GM21381 (cell line): Measurements from ENCODE around the gene RGL2.
"Not testable (repeated sequence)": the region's sequence is repeated elsewhere in the genome, so short reads cannot be mapped to it uniquely, and the experiment has no call there.

ENCODE experiments used
- ATAC-seq: cut with Tn5 transposase; IDR thresholded peaks from one replicate; pipeline ENCODE4 v1.9.1; 2021; ENCODE audit warnings: mild to moderate bottlenecking, moderate library complexity; ENCODE audit not compliant: unreplicated experiment

Gene RGL2

DNA sequence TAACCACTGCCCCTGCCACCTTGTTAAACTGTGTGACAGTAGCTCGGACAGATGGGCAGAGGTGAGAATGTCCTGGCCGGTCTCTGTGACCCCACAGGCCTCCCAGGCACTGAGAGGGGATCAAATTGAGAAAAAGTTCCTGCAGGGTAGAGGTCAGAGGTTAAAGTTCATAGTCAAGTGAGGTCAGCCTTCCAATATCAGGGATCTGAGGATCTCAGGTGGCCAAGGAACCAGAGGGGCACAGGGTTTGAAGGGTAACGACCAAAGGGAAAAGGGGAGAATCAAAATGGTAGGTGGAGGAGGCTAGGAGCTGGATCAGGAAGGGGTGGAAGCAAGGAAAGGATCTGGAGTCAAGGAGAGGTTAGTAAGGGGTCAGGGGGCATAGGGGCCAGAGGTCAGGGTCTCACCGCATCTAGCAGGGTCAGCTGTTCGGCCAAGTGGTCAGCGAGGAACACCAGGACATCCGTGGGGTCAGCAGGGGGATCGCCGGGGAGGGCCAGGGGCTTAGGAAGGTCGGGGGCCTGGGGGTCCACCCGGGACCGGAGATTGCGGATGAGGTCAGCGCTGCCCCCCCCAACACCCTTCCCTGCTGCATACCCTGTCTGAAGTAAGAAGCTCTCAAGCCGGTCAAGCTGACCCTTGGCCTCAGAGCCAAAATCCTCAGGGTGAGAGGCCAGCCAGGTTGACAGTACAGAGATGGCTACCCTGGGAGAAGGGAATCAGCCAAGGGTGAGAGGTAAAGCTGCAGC lies 2.9 kb downstream of the RGL2 start:
- no peak for ATAC-seq

- no peak for ATAC-seq
These were observed 4.5 kb downstream of the RGL2 start for GRCh38 chr6:33294086-33294823.

DNA sequence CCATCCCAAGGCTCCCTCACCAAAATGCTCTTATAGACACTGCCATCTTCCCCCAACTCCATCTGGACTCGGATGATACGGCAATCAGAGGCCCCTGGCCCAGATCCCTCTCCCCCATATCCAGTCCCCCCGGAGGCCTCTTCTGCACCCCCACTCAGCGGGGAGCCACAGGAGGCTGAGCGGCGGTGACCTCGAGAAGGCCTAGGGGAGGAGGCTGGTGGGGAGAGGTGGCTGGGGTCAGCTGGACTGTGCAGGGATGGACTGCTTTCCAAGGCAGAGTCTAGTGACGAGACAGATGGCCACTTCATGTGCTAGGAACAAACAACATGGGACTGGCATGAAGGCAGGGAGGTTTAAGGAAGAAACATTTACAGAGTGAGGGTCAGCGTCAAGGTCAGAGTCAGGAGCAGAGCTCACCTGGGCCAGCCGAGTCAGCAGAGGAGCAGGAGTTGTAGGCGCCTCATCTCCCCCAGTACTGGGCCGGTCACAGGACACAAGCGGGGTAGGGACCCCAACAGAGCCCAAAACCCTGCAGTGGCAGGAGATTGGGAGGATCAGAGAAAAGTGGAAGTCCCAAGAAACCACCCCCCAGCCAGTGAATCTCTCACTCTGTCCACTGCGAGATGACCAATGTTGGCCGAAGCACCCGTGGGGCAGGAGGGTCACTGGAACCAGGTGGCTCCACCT lies 5.6 kb downstream of the RGL2 start:
- no peak for ATAC-seq

DNA sequence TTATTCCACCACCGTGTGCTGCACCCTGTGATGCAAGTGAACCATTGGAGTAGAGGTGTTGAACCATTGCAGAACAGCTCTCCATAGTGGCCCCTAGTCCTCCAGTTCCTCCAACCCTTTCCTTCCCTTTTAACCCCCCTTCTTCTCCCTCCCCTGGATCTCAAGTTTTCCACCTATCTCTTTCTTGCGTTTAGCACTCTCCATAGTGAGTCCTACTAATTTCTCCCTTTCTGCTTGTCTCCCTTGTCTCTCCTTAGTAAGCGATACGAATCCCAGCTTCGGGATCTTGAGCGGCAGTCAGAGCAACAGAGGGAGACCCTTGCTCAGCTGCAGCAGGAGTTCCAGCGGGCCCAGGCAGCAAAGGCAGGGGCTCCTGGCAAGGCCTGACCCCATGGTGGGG lies 8.3 kb downstream of the RGL2 start:
- ATAC-seq = no peak

- ATAC-seq = no peak
These were observed 8.9 kb downstream of the RGL2 start for GRCh38 chr6:33289784-33290315.

DNA sequence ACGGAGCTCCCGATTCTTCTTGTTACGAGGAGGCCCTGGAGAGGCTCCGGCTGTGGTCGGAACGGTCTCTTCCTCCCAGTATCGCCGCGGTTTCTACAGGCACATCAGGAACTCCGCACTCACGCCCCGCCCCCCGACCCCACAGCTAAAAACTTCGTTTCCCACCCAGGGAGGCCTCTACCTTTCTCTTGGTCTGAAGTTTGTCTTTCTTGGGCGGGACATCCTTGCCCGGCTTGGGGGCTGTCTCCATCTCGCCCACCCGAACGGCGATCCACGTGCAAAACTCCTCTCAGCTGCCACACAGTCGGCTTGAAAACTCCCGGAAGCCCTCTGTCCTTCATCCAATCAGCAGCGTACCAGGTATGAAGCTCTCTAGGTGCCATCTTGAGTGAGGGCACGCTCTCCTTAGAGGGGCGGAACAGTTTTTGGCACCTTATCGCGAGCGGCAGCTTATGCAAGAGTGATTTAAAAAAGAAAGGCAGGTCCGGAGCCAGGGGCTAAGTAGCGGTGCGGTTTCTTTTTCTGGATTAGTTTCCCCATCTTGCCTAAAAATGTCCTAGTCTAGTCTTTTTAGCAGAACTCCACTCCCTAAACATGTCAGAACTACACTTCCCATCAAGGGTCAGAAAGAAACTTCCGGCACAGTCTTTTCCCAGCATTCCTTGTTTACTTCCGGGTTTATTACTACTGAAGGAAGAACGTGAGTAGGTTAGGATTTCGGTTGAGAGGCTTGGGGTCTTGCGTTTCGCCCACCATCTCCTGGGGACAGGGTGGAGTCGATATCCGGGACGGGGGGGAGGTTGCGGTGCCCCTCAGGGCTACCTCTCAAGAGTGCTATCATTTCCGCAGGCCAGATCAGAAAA lies 9.6 kb downstream of the RGL2 start, which contains the start of the genes PFDN6 and WDR46:
Gene PFDN6 (plus strand): TSS at position 681 of the 863 bp plus-strand sequence. CDS start 256 bp downstream, outside the sequence.
Gene WDR46 (minus strand): TSS at position 319 of the 863 bp plus-strand sequence. CDS start 69 bp downstream, at position 250.
- ATAC-seq = peak; percentile 81

- no peak for ATAC-seq
These were observed 10.4 kb downstream of the RGL2 start for GRCh38 chr6:33288141-33288920.

DNA sequence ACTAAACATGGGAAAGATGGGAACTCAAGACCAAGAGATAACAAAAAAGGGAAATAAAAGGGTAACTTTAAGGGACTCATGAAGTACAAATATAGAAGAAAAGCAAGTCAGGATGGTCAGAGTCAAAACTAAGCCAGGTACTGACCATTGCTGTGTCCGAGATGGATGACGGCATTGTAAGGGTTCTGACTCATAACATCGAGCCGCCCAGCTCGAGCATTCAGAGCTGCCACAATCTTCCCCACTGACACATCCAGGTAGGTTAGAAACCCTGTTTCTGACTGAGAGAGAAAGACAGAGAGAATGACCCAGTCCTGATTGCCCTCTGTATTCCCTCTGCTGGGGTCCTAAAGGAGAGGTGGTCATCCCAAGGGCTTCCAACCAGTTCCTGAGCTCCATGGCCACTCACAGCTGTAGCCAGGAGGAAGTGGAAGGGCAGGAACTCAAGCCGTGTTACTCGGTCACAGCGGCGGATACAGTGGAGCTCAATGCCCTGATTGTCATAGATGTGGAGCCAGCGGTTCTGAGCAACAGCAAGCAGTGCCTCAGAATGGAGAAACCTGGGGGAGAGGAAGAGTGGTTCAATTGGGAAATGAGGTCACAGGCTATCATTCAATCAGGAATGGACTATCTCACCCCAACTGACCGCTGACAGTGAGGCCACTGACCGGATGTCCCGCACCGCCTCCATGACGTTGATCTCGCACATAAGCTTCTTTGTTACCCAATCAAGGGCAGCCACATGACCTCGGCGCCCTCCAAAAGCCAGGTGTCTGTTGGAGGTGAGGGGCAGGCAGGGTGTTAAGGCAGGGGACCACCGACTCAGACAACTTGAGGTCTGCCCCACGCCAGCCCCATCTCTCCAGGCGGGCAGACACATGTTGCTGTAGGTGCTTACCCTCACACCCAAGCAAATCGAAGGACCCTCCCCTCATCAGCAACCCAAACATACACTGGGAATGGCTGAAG lies 11.5 kb downstream of the RGL2 start:
- no peak for ATAC-seq

- ATAC-seq = not testable (repeated sequence)
These were observed 13.5 kb downstream of the RGL2 start for GRCh38 chr6:33285214-33285613.

GRCh38 chr6:33280539-33280938 lies 18.2 kb downstream of the RGL2 start:
- no peak for ATAC-seq

GRCh38 chr6:33279971-33280511 lies 18.7 kb downstream of the RGL2 start:
- ATAC-seq = no peak

DNA sequence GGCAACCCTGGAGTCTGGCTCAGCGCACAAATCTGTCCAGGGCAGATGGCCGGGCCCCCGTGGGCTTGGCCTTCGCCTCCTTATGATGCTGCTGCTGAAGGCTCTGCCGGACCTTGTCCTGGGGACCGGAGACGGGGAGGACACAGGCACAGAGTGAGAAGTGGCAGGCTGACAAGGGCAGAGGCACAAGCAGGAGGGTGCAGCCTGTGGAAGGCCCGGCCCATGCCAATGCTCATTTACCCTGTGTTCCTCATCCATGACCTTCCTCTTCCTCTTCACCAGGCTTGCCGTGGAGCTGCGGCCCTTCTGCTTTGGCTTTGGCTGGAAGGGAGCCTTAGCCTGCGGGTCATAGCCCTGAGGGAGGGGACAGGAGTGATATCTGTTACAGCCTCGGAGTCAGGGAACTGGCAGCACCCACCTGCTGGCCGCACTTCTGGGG lies 19.5 kb downstream of the RGL2 start:
- no peak for ATAC-seq

GRCh38 chr6:33278810-33279209 lies 19.9 kb downstream of the RGL2 start:
- no peak for ATAC-seq

DNA sequence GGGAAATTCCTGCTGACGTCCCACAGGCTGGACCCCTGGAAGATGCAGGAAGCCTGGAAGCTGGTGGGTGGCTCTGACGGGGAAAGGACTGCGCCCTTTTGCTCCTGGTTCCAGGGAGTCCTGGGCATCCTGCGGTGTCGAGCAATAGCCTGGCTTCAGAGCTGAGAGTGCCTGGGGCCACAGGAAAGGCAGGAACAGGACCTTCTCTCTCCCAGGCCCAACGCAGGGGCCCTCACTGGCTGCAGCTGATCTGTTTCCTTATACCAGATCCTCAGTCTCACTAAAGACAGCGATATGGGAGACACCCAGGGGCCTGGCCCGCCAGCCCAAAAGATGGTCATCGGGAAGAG lies 20.4 kb downstream of the RGL2 start:
- ATAC-seq = no peak

DNA sequence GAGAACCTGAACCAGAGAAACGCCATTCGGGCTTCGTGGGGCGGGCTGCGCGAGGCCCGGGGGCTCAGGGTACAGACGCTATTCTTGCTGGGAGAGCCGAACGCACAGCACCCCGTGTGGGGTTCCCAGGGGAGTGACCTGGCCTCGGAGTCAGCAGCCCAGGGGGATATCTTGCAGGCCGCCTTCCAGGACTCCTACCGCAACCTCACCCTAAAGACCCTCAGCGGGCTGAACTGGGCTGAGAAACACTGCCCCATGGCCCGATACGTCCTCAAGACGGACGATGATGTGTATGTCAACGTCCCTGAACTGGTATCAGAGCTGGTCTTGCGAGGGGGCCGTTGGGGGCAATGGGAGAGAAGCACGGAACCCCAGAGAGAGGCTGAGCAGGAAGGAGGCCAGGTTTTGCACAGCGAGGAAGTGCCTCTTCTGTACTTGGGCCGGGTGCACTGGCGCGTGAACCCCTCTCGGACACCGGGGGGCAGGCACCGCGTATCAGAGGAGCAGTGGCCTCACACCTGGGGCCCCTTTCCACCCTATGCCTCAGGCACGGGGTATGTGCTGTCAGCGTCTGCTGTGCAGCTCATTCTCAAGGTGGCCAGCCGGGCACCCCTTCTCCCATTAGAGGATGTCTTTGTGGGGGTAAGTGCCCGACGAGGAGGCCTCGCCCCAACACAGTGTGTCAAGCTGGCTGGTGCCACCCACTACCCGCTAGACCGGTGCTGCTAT lies 20.9 kb downstream of the RGL2 start:
- no peak for ATAC-seq

- ATAC-seq = peak; percentile 53
These were observed 21.7 kb downstream of the RGL2 start, which contains the start of gene B3GALT4 for GRCh38 chr6:33276864-33277662. Gene B3GALT4 (plus strand): TSS chr6:33277123. CDS start chr6:33277420, 297 bp downstream.

- no peak for ATAC-seq
These were observed 22.2 kb downstream of the RGL2 start for GRCh38 chr6:33276581-33276863.
